Measurements from ENCODE around the gene HSD17B13.
"Not testable (repeated sequence)": the region's sequence is repeated elsewhere in the genome, so short reads cannot be mapped to it uniquely, and the experiment has no call there.

Gene HSD17B13, protein sequence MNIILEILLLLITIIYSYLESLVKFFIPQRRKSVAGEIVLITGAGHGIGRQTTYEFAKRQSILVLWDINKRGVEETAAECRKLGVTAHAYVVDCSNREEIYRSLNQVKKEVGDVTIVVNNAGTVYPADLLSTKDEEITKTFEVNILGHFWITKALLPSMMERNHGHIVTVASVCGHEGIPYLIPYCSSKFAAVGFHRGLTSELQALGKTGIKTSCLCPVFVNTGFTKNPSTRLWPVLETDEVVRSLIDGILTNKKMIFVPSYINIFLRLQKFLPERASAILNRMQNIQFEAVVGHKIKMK

GRCh38 chr4:87322754-87323153 is at the start of gene HSD17B13:
Gene HSD17B13, minus strand, starts transcription at chr4:87322882. Its CDS starts 41 bp downstream, at chr4:87322841.
- DNase-seq (ENCODE audit: low spot score) = no peak

- no peak for DNase-seq (ENCODE audit: low spot score)
These were observed 47.4 kb upstream of the HSD17B13 start for GRCh38 chr4:87370068-87370467.

- no peak for DNase-seq (ENCODE audit: low spot score)
These were observed 44.0 kb upstream of the HSD17B13 start for GRCh38 chr4:87366521-87367162.

DNA sequence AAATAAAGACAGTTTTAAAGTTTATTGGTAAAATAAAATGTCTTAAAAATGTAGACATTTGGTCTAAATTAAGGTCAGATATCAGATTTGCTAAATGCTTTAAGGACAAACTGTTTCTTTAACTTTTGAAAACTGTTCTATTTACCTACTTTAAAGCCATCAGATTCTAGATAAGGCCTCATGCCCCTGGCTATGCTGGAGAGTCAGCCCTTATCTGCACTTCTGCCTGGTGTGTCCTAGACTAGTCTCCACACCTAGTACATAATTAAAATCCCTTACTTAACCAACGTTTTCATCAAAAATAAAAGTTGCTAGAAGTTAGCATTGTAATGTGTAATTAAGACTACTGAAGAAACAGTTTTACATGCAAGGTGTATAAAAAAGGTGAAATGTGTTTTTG is 42.7 kb upstream of the HSD17B13 start:
- DNase-seq (ENCODE audit: low spot score) = no peak

- no peak for DNase-seq (ENCODE audit: low spot score)
These were observed 40.9 kb upstream of the HSD17B13 start for GRCh38 chr4:87363552-87363951.

GRCh38 chr4:87360338-87360935 is 37.8 kb upstream of the HSD17B13 start:
- no peak for DNase-seq (ENCODE audit: low spot score)

DNA sequence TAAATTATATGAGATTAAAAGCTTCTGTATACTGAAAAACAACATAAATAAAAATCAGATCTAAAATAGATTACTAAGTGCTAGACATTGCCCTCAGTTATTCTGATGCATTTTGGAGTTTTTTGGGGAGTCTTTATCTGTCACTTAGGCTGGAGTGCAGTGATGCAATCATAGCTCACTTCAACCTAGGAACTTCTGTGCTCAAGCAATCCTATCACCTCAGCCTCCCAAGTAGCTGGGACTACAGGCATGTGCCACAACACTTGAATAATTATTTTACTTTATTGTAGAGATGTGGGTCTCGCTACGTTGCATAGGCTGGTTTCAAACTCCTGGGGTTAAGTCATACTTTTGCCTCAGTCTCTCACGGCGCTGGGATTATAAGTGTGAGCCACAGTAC is 36.6 kb upstream of the HSD17B13 start:
- no peak for DNase-seq (ENCODE audit: low spot score)

DNA sequence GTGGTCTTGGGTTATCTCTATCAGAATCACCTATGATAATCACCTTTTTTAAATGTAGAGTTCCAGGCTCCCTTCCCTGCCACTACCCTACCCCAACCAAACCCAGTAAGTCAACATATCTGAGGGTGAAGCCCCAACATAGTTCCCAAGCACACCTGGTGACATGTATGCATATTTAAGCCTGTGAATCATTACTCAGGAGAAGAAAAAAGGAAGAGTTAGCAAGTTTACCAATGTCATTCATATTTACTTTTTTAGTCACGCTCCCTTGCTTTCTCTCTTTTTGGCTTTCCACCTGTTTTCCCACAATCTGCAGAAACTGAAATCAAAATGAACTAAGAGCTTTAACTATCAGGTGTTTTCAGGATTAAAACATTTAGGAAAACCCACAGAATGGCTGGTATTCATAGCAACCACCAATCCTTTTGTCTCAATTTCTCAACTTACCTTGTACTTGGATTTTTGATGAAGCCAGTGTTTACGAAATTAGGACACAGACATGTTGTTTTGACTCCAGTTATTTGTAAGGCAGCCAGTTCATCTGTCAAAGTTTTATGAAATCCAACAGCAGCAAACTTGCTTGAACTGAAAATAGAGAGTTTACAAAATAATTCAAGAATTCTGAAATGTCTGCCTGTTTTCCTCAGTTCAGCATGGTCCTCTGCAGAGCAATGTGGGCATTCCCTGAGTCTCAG is 34.3 kb upstream of the HSD17B13 start:
- no peak for DNase-seq (ENCODE audit: low spot score)

DNA sequence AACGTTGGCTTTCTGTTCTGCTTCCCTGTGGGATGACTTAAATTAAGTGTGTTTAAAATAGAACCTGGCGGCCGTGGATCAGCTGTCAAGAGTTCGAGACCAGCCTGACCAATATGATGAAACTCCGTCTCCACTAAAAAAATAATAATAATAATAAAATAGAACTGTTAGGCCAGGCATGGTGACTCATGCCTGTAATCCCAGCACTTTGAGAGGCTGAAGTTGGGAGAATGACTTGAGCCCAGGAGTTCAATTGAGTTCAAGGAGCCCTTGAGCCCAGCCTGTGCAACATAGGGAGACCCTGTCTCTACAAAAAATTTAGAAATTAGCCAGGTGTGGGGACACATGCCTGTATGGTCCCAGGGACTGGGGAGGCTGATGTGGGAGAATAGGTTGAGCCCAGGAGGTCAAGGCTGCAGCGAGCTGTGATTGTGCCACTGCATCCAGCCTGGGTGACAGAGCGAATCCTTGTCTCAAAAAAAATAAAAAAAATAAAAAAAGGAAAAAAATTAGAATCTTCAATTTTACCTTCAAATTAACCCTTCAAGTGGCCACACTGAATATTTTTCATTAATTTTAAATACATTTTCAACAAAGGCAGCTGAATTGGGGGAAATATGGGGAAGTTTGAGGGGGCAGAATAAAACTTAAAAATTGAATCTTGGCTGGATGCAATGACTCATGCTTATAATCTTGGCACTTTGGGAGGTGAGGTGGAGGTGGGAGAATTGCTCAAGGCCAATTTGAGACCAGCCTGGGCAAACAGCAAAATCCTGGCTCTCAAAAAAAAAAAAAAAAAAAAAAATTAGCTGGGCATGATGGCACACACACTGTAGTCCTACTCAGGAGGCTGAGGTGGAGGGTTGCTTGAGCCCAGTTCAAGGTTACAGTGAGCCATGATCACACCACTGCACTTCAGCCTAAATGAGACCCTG is 31.8 kb upstream of the HSD17B13 start:
- DNase-seq (ENCODE audit: low spot score) = no peak

GRCh38 chr4:87353592-87353991 is 30.9 kb upstream of the HSD17B13 start:
- peak; percentile 54 for DNase-seq (ENCODE audit: low spot score)

- DNase-seq (ENCODE audit: low spot score) = no peak
These were observed 22.5 kb upstream of the HSD17B13 start for GRCh38 chr4:87345139-87345538.

DNA sequence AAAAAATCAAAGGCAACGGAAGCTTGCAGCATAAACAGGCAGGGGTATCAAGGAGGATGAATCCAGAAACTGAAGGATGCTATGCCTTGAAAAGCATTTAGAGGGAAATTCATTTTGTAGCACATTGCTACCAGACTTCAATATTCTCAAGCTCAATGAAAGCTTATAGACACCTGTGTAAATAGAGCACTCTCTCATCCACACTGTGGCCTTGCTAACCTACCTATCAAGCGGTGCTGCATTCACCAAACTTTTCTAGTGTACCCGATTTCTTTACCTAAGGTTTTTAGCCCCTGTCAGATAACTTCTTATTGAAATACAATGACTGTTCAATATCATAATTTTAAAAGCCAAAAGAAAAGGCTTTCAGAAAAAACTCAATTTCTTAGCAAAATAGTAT is 20.2 kb upstream of the HSD17B13 start:
- no peak for DNase-seq (ENCODE audit: low spot score)

- DNase-seq (ENCODE audit: low spot score) = not testable (repeated sequence)
These were observed 19.4 kb upstream of the HSD17B13 start for GRCh38 chr4:87341954-87342635.

DNA sequence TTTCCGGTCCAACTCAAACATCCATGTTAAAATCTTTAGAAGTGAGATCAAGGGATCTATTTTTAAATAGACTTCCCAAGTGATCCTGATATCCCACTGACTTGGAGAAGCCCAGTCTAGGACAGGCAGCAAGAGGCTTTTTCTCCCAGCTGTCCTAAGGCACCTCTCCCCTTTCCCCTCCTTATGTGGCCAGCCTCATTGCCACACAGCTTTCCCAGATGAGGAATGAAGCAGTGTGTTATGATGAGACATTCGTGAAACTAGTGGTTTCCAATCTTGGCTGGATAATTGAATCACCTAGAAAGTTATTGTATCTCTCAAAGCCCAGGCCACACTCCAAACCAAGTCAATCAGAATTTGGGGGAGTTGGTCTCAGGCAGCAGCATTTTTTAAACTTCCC is 16.8 kb upstream of the HSD17B13 start:
- no peak for DNase-seq (ENCODE audit: low spot score)

GRCh38 chr4:87337361-87337760 is 14.7 kb upstream of the HSD17B13 start:
- no peak for DNase-seq (ENCODE audit: low spot score)

DNA sequence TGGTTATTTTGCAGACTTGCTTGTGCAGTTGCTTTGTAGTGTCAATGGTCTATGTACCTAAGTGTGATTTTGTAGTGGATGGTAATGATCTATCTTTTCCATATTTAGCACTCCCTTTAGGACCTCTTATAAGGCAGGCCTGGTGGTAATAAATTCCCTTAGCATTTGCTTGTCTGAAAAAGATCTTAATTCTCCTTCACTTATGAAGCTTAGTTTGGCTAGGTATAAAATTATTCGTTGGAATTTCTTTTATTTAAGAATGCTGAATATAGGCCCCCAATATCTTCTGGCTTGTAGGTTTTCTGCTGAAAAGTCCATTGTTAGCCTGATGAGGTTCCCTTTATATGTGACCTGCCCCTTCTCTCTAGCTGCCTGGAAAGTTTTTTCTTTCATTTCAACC is 10.6 kb upstream of the HSD17B13 start:
- DNase-seq (ENCODE audit: low spot score) = no peak

GRCh38 chr4:87330761-87331160 is 8.1 kb upstream of the HSD17B13 start:
- no peak for DNase-seq (ENCODE audit: low spot score)

DNA sequence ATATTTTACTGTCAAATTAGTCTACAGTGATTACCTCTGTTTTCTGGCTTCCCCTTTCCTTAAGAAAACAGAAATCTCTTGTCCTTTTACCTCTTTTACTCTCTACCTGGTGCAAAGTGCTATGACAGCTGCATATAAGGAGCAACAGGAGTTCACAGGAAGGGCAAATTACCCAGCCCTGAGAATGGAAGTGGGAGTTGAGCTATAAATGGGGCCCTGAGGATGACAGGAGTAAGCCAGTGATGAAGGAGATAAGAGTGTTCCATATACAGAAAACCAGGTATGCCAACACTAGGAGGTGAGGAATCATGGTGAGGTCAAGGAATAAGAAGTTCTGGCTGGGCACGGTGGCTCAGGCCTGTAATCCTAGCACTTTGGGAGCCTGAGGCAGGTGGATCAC is 4.5 kb upstream of the HSD17B13 start:
- DNase-seq (ENCODE audit: low spot score) = no peak

DNA sequence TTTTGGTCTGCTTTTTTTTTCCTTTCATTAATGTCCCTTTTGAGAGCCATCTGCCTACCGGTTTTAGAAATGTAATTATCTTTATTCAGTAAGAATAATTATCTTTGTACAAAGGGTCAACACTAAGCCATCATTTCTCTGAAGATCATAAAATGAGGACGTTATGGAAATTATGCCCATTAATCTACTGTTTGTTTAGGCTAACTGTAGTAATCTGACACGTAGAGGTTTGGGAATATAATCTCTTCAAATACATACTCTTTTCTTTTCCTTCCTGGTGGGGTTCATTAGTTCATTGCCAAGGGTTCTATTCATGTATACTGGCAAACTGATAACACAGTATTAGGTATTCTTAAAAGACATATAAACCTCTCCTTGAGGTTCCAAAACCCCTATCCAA is 3.8 kb upstream of the HSD17B13 start:
- no peak for DNase-seq (ENCODE audit: low spot score)

DNA sequence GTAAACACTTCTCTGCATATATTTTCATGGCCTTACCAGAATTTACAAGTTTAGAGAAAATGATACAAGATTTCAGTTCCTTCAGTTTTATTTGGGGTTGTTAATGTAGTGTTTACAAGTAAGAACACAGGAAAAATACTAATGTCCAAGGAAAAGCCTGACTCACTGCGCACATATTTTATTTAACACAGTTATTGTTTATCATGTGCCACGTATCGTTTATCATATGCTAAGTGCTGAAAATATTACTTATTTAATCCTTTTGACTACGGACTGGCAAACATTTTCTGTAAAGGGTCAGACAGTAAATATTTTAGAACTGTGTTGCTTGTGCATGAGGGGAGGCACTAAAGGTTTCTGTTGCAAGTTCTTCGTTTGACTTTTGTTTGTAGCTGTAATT is 794 bp downstream of the HSD17B13 start:
- no peak for DNase-seq (ENCODE audit: low spot score)

- DNase-seq (ENCODE audit: low spot score) = no peak
These were observed 5.2 kb downstream of the HSD17B13 start for GRCh38 chr4:87317527-87317926.
